HCT116 (cell line): ENCODE results near the gene RABGGTA. TPM values are rescaled to one million over a fixed set of nuclear protein-coding genes. Genes with fewer than 3 reads are reported as not detected.

ENCODE experiments used
- ATAC-seq: fragments of 200-7000 bp; cut with Tn5 transposase; 2 replicates; pipeline ENCODE4 v1.9.1; 2020; ENCODE audit warnings: mild to moderate bottlenecking, moderate library complexity
- BruUV-seq: library from RNA; stranded (reverse); fragments of 400-500 nt; replicated peaks from 2 replicates; lab custom pipeline; 2021; lab: Mats Ljungman, UMichigan
- CTCF ChIA-PET: fragments of 300-600 bp; sonication (Branson Sonifier 250); formaldehyde crosslinking; loops from one replicate; lab custom pipeline; 2021; ENCODE audit warnings: antibody characterized with exemption; lab: Charles Lee
- POLR2A ChIA-PET: fragments of 300-600, 350-600 bp; sonication (Branson Sonifier 250); formaldehyde crosslinking; loops from one replicate; lab custom pipeline; 2021; ENCODE audit warnings: antibody characterized with exemption; lab: Charles Lee
- RAD21 ChIA-PET, 2 experiments: fragments of 300-600 bp; sonication (Branson Sonifier 250); formaldehyde crosslinking; loops; one replicate each; lab custom pipeline; 2023; ENCODE audit warnings: low total read pairs in 2 of 2; ENCODE audit not compliant: uncharacterized antibody in 2 of 2, unreplicated experiment in 2 of 2, low non-redundant PET in 1 of 2; lab: Charles Lee
- DNase-seq: peaks from one replicate; pipeline ENCODE4 v3.0.0-alpha.2; 2010; ENCODE audit warnings: low read depth, low spot score
- H2AFZ ChIP-seq: fragments of 200-600 bp; shearing (Covaris generic), sonication (generic); 2 replicates; pipeline ENCODE4 v1.6.1; 2017; ENCODE audit warnings: low read depth, mixed run types, mixed read lengths, antibody characterized with exemption, low read length; ENCODE audit not compliant: poor library complexity, severe bottlenecking
- H3K27ac ChIP-seq: 2 replicates; pipeline ENCODE4 v1.5.1; 2012; ENCODE audit warnings: low read depth, low read length
- H3K27me3 ChIP-seq: fragments of 200-600 bp; sonication (generic); 2 replicates; pipeline ENCODE4 v1.6.1; 2016; ENCODE audit warnings: mixed run types, low read length, mixed read lengths; ENCODE audit not compliant: insufficient read depth
- H3K36me3 ChIP-seq, 2 experiments: fragments of 200-500 bp in 1 of 2; fragments of 200-600 bp in 1 of 2; sonication (Bioruptor generic) in 1 of 2; sonication (generic) in 1 of 2; 2 replicates each; pipeline versions ENCODE4 v1.5.1 to v1.6.1; 2014 to 2016; ENCODE audit warnings: low read length in 2 of 2, inconsistent platforms in 1 of 2, mixed read lengths in 1 of 2, mixed run types in 1 of 2; ENCODE audit not compliant: insufficient read depth in 2 of 2, control insufficient read depth in 1 of 2
- H3K4me1 ChIP-seq, 2 experiments: fragments of 200-600 bp in 1 of 2; sonication (generic) in 1 of 2; 2 replicates each; pipeline versions ENCODE4 v1.5.1 to v1.6.1; 2012 to 2017; ENCODE audit warnings: low read length in 2 of 2, inconsistent platforms in 1 of 2, mild to moderate bottlenecking in 1 of 2, mixed read lengths in 1 of 2, mixed run types in 1 of 2, moderate library complexity in 1 of 2; ENCODE audit not compliant: insufficient read depth in 2 of 2, control insufficient read depth in 1 of 2
- H3K4me2 ChIP-seq: fragments of 200-600 bp; sonication (generic); 2 replicates; pipeline ENCODE4 v1.6.1; 2017; ENCODE audit warnings: mixed run types, low read length, mixed read lengths
- H3K4me3 ChIP-seq, 2 experiments: fragments of 200-600 bp in 1 of 2; sonication (generic) in 1 of 2; replicated peaks in 1 of 2; 2 replicates each; pipeline ENCODE4 v1.5.1; 2011 to 2016; ENCODE audit warnings: low read length in 2 of 2, control low read depth in 1 of 2, low read depth in 1 of 2, mild to moderate bottlenecking in 1 of 2, mixed read lengths in 1 of 2, mixed run types in 1 of 2
- H3K79me2 ChIP-seq: fragments of 200-600 bp; sonication (generic); 2 replicates; pipeline ENCODE4 v1.6.1; 2017; ENCODE audit warnings: mild to moderate bottlenecking, mixed run types, low read length, moderate library complexity, mixed read lengths; ENCODE audit not compliant: insufficient read depth
- H3K9ac ChIP-seq: fragments of 200-600 bp; sonication (generic); 2 replicates; pipeline ENCODE4 v1.6.1; 2016; ENCODE audit warnings: low read length, mixed read lengths
- H3K9me2 ChIP-seq: fragments of 200-600 bp; sonication (generic), shearing (Covaris generic); 2 replicates; pipeline ENCODE4 v1.6.1; 2017; ENCODE audit warnings: mixed run types, mild to moderate bottlenecking, moderate library complexity; ENCODE audit not compliant: insufficient read depth
- H3K9me3 ChIP-seq, 2 experiments: fragments of 200-500 bp in 1 of 2; fragments of 200-600 bp in 1 of 2; sonication (Bioruptor generic) in 1 of 2; sonication (generic) in 1 of 2; 2 replicates each; pipeline ENCODE4 v1.6.1; 2014 to 2017; ENCODE audit warnings: low read length in 2 of 2, mixed read lengths in 2 of 2, inconsistent platforms in 1 of 2, low read depth in 1 of 2, mild to moderate bottlenecking in 1 of 2, mixed run types in 1 of 2, moderate library complexity in 1 of 2; ENCODE audit not compliant: control insufficient read depth in 1 of 2, insufficient read depth in 1 of 2
- H4K20me1 ChIP-seq: fragments of 200-600 bp; sonication (generic), shearing (Covaris generic); 2 replicates; pipeline ENCODE4 v1.6.1; 2017; ENCODE audit warnings: mixed run types, mild to moderate bottlenecking, moderate library complexity; ENCODE audit not compliant: insufficient read depth
- ATF3 ChIP-seq: IDR thresholded peaks from 2 replicates; pipeline ENCODE4 v1.6.1; 2012
- CBX3 ChIP-seq: IDR thresholded peaks from 2 replicates; pipeline ENCODE4 v1.6.1; 2012; ENCODE audit warnings: low read depth
- CEBPB ChIP-seq: IDR thresholded peaks from 2 replicates; pipeline ENCODE4 v1.6.1; 2012; ENCODE audit warnings: low read depth
- CTCF ChIP-seq, 3 experiments: fragments of 200-600 bp in 1 of 3; sonication (generic) in 1 of 3; IDR thresholded peaks in 2 of 3; conservative IDR thresholded peaks in 1 of 3; 2 replicates each; pipeline ENCODE4 v1.5.1; 2012 to 2017; ENCODE audit warnings: low read depth in 2 of 3, low read length in 2 of 3, antibody characterized with exemption in 1 of 3, borderline replicate concordance in 1 of 3, control low read depth in 1 of 3, mild to moderate bottlenecking in 1 of 3, mixed read lengths in 1 of 3, mixed run types in 1 of 3, moderate library complexity in 1 of 3; ENCODE audit not compliant: insufficient read depth in 1 of 3
- EGR1 ChIP-seq: IDR thresholded peaks from 2 replicates; pipeline ENCODE4 v1.6.1; 2012; ENCODE audit warnings: low read depth
- ELF1 ChIP-seq: IDR thresholded peaks from 2 replicates; pipeline ENCODE4 v1.6.1; 2012; ENCODE audit warnings: low read depth, borderline replicate concordance
- EZH2phosphoT487 ChIP-seq: fragments of 200-600 bp; IDR thresholded peaks from 2 replicates; pipeline ENCODE4 v1.6.1; 2018; ENCODE audit warnings: antibody characterized with exemption, borderline replicate concordance
- FOSL1 ChIP-seq: IDR thresholded peaks from 2 replicates; pipeline ENCODE4 v1.6.1; 2012; ENCODE audit warnings: low read depth
- JUND ChIP-seq: IDR thresholded peaks from 2 replicates; pipeline ENCODE4 v1.6.1; 2012
- MAX ChIP-seq: IDR thresholded peaks from 2 replicates; pipeline ENCODE4 v1.6.1; 2012
- POLR2A ChIP-seq: IDR thresholded peaks from 2 replicates; pipeline ENCODE4 v1.7.0; 2011; ENCODE audit warnings: borderline replicate concordance; ENCODE audit not compliant: insufficient read depth, insufficient read length; ENCODE audit errors: extremely low read depth
- POLR2AphosphoS5 ChIP-seq: IDR thresholded peaks from 2 replicates; pipeline ENCODE4 v1.6.1; 2011; ENCODE audit warnings: mild to moderate bottlenecking, low read depth, low read length, moderate library complexity
- RAD21 ChIP-seq: IDR thresholded peaks from 2 replicates; pipeline ENCODE4 v1.6.1; 2012; ENCODE audit warnings: low read depth, mild to moderate bottlenecking
- REST ChIP-seq: IDR thresholded peaks from 2 replicates; pipeline ENCODE4 v1.6.1; 2012; ENCODE audit warnings: low read depth
- SIN3A ChIP-seq: IDR thresholded peaks from 2 replicates; pipeline ENCODE4 v1.6.1; 2012; ENCODE audit warnings: low read depth
- SP1 ChIP-seq: IDR thresholded peaks from 2 replicates; pipeline ENCODE4 v1.6.1; 2012; ENCODE audit warnings: low read depth
- TCF7L2 ChIP-seq: IDR thresholded peaks from 2 replicates; pipeline ENCODE4 v1.7.0; 2011; ENCODE audit warnings: borderline replicate concordance, inconsistent platforms; ENCODE audit not compliant: insufficient read depth, insufficient read length; ENCODE audit errors: extremely low read depth
- ZBTB33 ChIP-seq: IDR thresholded peaks from 2 replicates; pipeline ENCODE4 v1.6.1; 2011; ENCODE audit warnings: mild to moderate bottlenecking, low read length, moderate library complexity; ENCODE audit not compliant: insufficient replicate concordance; ENCODE audit errors: extremely low read depth
- ZFX ChIP-seq: fragments of 450-650 bp; IDR thresholded peaks from 2 replicates; pipeline ENCODE4 v1.6.1; 2017
- ZNF274 ChIP-seq: fragments of 200-500 bp; sonication (Bioruptor generic); IDR thresholded peaks from 2 replicates; pipeline ENCODE4 v1.6.1; 2014; ENCODE audit warnings: mild to moderate bottlenecking, low read depth, low read length, inconsistent platforms
- intact Hi-C: fragments of 100-400 bp; cut with micrococcal nuclease; formaldehyde crosslinking; loops from 2 replicates; pipeline ENCODE4 v1.10.0; 2022
- total RNA-seq: library from RNA; stranded (reverse); gene quantifications from one replicate; pipeline ENCODE4 v1.2.1, GENCODE V29; 2021; ENCODE audit not compliant: unreplicated experiment

RABGGTA gene
- total RNA-seq, 1 experiment from 2014 or later, result 40.8 TPM

- Histone ChIP-seq H3K9me2 (no peaks in the 10 kb centered on the region), H4K20me1 (no peaks in the 10 kb centered on the region), H3K9me3 (no peaks in the 10 kb centered on the region), H3K4me2 (no peak within 1 kb of the TSS), H3K36me3 (peaks cover 12 to 21% of the 10 kb centered on the region in 2 experiments; a peak in 3 of 4 replicates), H3K9ac (no peak within 1 kb of the TSS), H2AFZ (no peak within 1 kb of the TSS), H3K79me2 (no peaks in the 10 kb centered on the region)
- ChIA-PET POLR2A (no interaction called here), RAD21 (no interaction called here)
- intact Hi-C loops, result no loop called here
- DNase-seq, result no peak
- no peak for TF ChIP-seq REST
- no peak for TF ChIP-seq ATF3
- TF ChIP-seq SP1, result no peak
- TF ChIP-seq EGR1, result no peak
- no peak for TF ChIP-seq JUND
- TF ChIP-seq TCF7L2, result no peak
- TF ChIP-seq POLR2AphosphoS5, result no peak
- no peak for TF ChIP-seq EZH2phosphoT487
- no peak for TF ChIP-seq ZNF274
- no peak for TF ChIP-seq CBX3
- TF ChIP-seq SIN3A, result no peak
- TF ChIP-seq RAD21, result no peak
- TF ChIP-seq ELF1, result no peak
- no peak for TF ChIP-seq MAX
- no peak for TF ChIP-seq POLR2A
- TF ChIP-seq CEBPB, result no peak
- TF ChIP-seq ZFX, result no peak
- TF ChIP-seq CTCF (IDR thresholded peaks at IDR 0.05 in 2 of 3, conservative IDR thresholded peaks at IDR 0.05 in 1 of 3; ENCODE audit: borderline replicate concordance in 1 of 3, insufficient read depth in 1 of 3, low read depth in 2 of 3, low read length in 2 of 3), result no peak
- TF ChIP-seq FOSL1, result no peak
- no peak for TF ChIP-seq ZBTB33
- TF ChIP-seq, all 23 proteins: peak for 0
- Histone ChIP-seq H3K27ac (no peak within 1 kb of the TSS), H3K4me3 (no peak within 1 kb of the TSS), H3K4me1 (peaks cover 7 to 16% of the 10 kb centered on the region in 2 experiments), H3K27me3 (no peaks in the 10 kb centered on the region)
- no TSS peak for BruUV-seq
- CTCF ChIA-PET, result interaction anchor here (3.3 kb wide), 1 partner anchor 11 kb away, joined by 59 read pairs; the partner anchor contains the start of genes DHRS1 and NOP9
- ATAC-seq, result no peak
Observed at GRCh38 chr14:24309538-24310264, 38.3 kb upstream of the RABGGTA start, which contains the start of gene LTB4R2. Gene LTB4R2 (plus strand): TSS chr14:24310140. CDS start chr14:24310665, 525 bp downstream.
